RWPE1 (cell line): Measurements from ENCODE around the gene DHRS12.

Experiments
- CTCF ChIA-PET: fragments of 350-600 bp; sonication (Branson Sonifier 250); formaldehyde crosslinking; extraction: SDS; loops from one replicate; lab custom pipeline; 2021; lab: Yijun Ruan, JAX
- POLR2A ChIA-PET: fragments of 400-600 bp; formaldehyde crosslinking; extraction: SDS; loops from one replicate; lab custom pipeline; 2020; ENCODE audit warnings: antibody characterized with exemption; ENCODE audit not compliant: low non-redundant PET; lab: Yijun Ruan, JAX
- DNase-seq: peaks from one replicate; pipeline ENCODE4 v3.0.0; 2012; ENCODE audit warnings: low spot score
- H3K27ac ChIP-seq: fragments of 450-650 bp; 2 replicates; pipeline ENCODE4 v1.5.1; 2017
- TF ChIP-seq, protein P1 (sequence below): fragments of 450-650 bp; conservative IDR thresholded peaks from 2 replicates; pipeline ENCODE4 v1.5.1; 2017; ENCODE audit warnings: low read depth, mild to moderate bottlenecking

DHRS12 gene

DNA sequence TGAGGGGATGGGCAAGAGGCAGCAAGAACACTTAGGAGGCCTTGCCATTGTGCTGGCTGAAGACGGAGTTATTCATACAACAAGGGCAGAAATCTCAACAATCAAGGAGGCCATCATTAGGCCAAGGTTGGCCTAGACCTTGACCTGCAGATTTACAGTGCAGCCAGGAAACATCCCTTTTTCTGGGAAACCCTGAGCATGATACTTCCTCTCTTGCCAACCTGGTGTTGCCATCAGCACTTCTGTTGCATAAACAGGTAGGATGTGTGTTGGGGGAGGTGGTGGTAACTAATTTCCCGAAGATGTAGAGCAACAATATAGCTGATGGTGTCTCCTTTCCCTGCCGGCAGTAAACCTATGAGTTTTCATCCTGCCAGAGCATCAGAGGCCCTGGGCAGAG lies 33.1 kb upstream of the DHRS12 start:
- TF ChIP-seq, protein P1, sequence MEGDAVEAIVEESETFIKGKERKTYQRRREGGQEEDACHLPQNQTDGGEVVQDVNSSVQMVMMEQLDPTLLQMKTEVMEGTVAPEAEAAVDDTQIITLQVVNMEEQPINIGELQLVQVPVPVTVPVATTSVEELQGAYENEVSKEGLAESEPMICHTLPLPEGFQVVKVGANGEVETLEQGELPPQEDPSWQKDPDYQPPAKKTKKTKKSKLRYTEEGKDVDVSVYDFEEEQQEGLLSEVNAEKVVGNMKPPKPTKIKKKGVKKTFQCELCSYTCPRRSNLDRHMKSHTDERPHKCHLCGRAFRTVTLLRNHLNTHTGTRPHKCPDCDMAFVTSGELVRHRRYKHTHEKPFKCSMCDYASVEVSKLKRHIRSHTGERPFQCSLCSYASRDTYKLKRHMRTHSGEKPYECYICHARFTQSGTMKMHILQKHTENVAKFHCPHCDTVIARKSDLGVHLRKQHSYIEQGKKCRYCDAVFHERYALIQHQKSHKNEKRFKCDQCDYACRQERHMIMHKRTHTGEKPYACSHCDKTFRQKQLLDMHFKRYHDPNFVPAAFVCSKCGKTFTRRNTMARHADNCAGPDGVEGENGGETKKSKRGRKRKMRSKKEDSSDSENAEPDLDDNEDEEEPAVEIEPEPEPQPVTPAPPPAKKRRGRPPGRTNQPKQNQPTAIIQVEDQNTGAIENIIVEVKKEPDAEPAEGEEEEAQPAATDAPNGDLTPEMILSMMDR, result no peak
- POLR2A ChIA-PET, result no interaction called here

DNA sequence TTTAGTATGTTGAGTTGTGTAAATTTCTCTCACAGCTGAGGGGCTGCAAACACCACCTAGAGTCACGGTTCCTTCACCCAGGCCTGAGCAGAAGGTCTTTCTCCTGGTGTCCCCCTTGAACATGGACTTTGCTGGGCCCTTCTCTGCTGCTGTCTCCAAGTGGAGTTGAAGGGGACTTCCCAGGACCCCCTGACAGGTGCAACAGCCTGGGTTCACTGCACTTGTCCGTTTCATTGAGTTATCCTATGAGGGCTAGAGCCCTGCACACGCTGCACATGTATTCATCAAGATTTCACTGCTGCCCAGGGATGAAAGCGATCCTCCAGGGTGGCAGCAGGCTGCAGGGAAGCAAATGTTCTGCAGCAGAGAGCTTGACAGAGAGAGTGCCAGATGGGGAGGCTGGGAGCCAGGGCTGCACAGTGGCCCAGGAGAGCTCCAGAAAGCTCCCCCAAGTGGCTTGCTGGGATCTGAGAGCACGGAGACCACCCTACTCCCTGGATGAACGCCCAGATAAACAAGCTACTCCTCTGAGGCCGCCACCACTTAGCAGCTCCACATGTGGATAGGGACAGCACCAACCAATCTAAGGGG lies 30.7 kb upstream of the DHRS12 start:
- no peak for DNase-seq
- ChIA-PET CTCF (interaction anchor here (0.7 to 1.8 kb wide), 2 partner anchors 19 to 140 kb away, joined by 3 to 6 read pairs; no protein-coding TSS in a partner anchor), POLR2A (no interaction called here)
- no peak overlapping the region for H3K27ac ChIP-seq
- TF ChIP-seq, protein P1, result no peak

More for the DNA sequence above, 33.1 kb upstream of the DHRS12 start:
- CTCF ChIA-PET, result no interaction called here
- no peak overlapping the region for H3K27ac ChIP-seq
- no peak for DNase-seq

DNA sequence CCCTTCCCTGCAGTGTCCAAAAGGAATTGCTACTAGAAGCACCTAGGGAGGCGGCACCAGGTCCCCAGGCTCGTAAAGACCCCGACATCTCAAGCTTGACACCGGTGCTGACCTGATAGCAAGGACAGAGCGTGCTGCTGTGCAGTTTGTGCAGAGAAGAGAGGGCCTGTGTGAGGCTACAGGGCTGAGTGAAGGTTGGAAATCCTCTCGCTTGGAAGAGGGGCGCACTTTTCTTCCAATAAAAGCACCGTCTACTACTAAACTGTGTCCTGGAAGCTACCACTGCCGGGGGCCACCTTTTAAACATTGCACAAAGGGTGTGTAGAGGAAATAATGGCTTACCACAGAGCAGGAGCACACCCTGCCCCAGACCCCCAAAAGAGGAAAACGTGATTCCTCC lies 30.0 kb upstream of the DHRS12 start:
- CTCF ChIA-PET, result no interaction called here

DNA sequence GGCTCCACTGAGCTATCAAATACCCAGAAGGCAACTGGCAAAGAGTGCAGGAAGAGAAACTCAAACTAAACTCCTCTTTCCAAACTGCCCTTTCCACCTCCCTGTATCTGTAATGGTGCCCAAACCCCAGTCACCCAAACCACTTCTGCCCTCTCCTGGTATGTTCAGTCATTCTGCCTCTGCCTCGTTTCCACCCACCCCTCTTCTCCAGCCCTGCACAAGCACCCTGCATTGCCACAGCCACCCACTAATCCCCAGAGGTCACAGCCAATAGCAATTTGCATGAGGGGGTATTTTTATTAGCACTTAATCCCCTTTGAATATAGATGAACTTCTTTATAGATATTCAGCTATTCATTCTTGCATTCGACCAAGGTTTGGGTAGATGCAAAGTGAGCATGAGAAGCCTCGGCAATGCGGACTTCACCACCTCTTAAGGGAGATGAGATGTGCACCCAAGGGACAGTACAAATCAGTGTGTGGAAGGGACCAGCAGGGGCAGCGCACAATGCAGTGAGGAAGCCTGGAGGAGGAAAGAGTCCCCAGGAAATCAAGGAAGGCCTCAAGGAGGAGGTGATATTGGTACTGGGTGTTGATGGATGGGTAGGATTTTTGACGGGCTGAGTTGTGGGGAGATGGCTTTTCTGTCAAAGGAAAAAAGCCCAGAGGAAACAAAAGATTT lies 28.6 kb upstream of the DHRS12 start:
- CTCF ChIA-PET, result interaction anchor here (2.1 kb wide), 1 partner anchor 18 kb away, joined by 8 read pairs; no protein-coding TSS in a partner anchor
- TF ChIP-seq, protein P1, result no peak

More for the DNA sequence above, 30.0 kb upstream of the DHRS12 start:
- TF ChIP-seq, protein P1, result no peak
- POLR2A ChIA-PET, result no interaction called here
- no peak for DNase-seq
- H3K27ac ChIP-seq, result no peak overlapping the region

DNA sequence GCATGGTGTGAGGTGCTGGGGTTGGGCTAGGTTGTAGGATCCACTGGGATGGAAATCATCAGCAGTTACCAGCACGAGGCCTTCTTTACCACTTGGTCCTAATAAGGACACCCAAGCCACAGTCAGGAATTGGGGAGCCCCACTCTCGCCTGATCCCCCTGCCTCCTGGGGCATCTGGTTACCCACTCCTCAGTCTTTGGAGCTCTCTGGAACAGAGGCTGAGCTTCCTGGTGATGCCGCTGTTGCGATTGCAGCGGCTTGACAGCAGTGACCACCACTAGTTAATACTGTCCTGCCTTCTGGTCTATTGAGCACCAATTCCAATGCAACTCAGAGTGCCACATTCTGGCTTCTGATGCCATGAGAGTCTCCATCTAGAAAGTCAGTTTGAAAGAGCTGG lies 27.6 kb upstream of the DHRS12 start:
- CTCF ChIA-PET, result interaction anchor here (2.1 kb wide), 1 partner anchor 17 kb away, joined by 8 read pairs; no protein-coding TSS in a partner anchor
- no peak for DNase-seq
- TF ChIP-seq, protein P1, result no peak
- POLR2A ChIA-PET, result no interaction called here
- H3K27ac ChIP-seq, result no peak overlapping the region

More for the DNA sequence above, 28.6 kb upstream of the DHRS12 start:
- H3K27ac ChIP-seq, result no peak overlapping the region
- DNase-seq, result no peak
- POLR2A ChIA-PET, result no interaction called here

DNA sequence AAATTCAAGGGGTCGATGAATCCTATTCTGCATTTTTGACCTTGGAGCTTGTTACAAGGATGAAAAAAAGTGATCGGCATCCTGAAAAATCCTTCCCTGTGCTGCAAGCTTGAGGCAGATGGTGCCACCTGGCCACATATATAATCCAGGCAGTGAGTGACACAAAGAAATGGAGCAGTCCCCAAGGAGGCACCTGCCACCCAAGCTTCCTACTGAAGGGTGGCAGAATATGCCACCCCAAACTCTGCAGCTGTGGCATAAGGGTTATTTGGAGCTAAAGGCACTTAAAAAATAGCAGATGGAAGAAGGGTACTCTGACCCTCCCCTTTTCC lies 25.6 kb upstream of the DHRS12 start:
- TF ChIP-seq, protein P1, result no peak
- DNase-seq, result no peak
- CTCF ChIA-PET, result interaction anchor here (0.9 kb wide), 1 partner anchor 9 kb away, joined by 4 read pairs; no protein-coding TSS in a partner anchor
- POLR2A ChIA-PET, result no interaction called here
- no peak overlapping the region for H3K27ac ChIP-seq
